GM19372 (cell line): Measurements from ENCODE around the gene DENND1A.

Experiments used
- ATAC-seq: cut with Tn5 transposase; IDR thresholded peaks from one replicate; pipeline ENCODE4 v1.9.1; 2021; ENCODE audit warnings: mild to moderate bottlenecking, low read depth, moderate library complexity; ENCODE audit not compliant: unreplicated experiment

Gene DENND1A

DNA sequence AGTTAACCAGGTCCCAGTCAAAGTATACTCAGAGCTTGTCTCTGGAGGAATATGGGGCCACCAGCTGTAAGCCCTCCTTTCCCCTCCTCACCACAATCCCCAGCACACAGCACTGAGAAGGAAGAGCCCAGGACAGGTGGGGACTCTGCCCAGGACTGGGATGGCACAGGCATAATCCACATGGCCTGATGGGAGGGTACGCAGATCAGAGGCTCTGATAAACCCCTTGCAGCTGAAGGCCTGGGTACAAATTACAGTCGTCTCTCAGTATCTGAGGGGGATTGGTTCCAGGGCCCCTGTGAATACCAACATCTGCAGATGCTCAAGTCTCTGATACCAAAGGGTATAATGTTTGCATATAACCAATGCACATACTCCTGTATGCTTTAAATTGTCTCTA, 328.1 kb downstream of the DENND1A start:
- ATAC-seq = no peak

DNA sequence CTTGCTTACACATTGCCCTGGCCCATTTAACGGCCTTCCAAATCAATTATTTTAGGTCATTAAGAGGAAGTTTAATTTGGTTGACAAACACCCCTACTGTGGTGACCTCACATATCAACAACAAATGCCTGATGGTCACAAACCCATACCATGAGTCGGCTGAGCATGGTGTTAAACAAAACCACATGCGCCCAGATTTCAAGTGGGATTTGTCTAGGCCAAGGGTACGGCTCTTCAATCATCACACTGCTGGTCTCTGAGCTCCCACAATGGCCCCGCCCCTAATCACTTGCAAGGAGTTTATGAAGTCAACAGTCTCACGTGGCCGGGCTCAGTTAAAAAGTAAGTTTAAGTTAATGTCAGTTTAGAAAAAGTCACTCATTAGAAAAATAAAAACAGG, 330.1 kb downstream of the DENND1A start:
- ATAC-seq = no peak

- no peak for ATAC-seq
Observed at GRCh38 chr9:123597876-123598556, 331.9 kb downstream of the DENND1A start.

- ATAC-seq = no peak
Observed at GRCh38 chr9:123597048-123597447, 332.9 kb downstream of the DENND1A start.

GRCh38 chr9:123591283-123591682, 338.6 kb downstream of the DENND1A start:
- no peak for ATAC-seq

DNA sequence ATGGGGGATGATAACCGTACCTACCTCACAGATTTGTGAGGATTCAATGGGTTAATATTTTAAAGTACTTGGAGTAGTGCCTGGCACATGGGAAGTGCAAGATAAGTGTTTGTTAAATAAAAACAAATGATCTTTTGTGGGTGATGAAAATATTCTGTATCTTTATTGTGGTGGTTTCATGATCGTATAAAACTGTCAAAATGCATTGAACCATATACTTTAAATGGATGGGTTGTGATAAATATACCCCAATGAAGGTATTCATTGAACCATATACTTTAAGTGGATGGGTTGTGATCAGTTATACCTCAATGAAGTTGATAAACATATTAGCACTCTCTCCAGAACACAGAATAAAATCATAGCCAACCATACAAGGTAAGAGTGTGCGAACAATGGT, 339.4 kb downstream of the DENND1A start:
- ATAC-seq = no peak

DNA sequence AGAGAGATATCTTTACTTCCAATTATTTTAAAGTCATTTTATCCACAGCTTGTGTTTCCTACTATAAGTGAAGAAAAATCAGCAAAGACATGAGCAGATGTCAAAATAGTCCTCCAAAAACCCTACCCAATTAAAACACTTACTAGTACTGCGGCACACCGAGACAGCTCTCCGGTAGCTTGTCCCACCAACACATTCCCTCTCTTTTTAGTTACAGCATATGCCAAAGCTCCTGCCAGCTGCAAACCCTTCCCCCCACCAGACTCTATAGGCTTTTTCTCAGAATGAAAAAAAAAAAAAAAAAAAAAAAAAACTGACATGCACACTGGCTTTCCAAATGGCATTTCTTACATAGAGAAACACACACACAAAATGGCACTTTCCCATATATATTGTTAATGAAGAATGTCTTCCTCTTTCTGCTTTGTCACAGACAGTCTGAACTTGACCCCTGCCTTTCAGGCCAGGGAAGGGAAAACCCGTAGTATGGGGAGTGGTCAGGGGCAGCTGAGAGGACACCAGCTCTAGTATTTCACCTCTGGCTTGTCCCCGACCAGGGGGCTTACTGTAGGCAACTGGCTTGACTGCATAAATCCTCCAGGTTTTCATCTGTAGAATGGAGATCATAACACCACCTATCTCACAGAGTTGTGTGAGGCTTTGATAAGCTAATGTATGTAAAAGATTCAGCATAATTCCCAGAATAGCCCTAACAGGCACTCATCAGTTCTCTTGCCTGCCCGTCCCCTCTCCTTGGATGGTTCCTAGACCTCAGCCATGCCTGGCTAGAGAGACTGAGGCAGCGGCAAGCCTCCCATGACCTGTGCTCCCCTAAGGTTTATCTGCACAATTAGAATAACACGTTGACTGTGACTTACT, 340.3 kb downstream of the DENND1A start:
- ATAC-seq = no peak

GRCh38 chr9:123586275-123586674, 343.7 kb downstream of the DENND1A start:
- no peak for ATAC-seq

DNA sequence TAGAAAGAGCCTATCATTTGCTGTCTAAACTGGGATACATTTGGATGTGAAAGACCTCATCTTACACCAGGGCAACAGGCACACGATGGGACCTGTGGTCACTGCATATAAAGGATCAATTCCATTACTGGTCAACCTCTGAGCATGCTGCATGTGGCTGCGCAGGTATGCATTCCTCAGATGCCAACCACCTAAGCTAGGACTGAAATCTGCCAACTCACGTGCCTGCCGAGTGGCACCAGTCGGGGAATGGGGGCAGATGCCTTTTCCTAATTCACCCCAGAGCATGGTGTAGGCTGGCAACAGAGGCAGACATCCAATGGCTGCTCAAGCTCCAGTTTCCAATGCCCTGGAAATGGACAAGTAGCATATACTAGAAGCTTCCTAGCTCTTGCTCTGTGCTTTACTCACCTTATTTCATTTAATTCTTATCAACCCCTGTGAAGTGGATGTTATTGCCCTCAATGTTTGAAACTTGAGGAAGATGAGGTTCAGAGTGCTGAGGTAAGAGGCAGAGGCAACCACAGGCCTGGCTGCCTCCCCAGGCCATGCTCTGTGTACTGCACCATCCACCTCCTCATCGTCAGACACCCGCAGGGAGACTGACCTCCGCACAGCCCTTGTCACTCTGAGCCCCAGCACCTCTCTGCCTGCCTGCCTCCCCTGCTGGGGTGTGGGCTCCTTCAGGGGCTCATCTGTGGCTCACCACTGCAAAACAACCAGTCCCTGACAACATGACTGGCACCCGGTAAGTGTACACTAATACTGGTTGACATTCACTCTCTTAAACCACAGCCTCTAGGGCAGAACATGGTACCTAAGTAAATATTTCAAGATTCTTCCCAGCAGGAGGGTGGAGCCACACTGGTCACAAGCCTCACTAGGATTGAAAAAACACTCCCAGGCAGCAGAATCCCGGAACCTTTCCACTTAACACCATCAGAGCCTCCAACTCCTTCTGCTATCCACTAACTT, 345.4 kb downstream of the DENND1A start:
- no peak for ATAC-seq

DNA sequence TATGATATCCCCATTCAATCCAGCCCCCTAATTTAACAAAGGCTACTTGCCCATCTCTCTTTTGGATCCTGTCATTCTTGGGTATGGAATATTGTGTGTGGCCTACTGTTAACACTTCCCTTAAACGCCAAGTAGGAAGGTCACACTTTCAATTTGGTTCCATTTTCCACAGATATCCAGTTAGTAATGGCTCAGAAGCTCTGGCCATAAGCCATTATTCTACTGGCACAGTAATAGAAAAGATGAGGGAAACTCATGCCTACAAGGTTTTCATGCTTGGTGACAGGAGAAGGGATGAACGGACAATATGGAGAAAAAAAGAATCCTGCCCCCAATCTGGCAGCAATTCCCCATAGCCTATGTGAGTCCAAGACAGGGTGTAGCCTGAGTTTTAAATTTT, 346.3 kb downstream of the DENND1A start:
- no peak for ATAC-seq

DNA sequence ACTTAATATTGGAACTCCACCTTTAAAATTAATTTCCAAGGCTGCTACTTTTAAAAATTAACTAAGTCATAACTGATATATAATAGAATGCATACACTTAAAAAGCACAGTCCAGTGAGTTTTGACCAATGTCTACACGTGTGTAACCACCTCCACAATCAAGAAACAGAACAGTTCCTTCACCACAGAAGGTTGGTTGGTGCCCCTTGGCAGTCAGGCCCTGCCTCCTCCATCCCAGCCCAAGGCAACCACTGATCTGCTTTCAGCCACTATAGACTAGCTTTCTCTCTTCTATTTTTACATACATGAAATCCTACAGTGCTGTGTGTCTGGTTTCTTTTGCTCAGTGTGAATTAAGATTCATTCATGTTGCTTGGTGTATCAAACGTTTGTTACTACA, 358.7 kb downstream of the DENND1A start:
- ATAC-seq = no peak

GRCh38 chr9:123568691-123569688, 360.9 kb downstream of the DENND1A start:
- no peak for ATAC-seq

GRCh38 chr9:123567013-123567412, 362.9 kb downstream of the DENND1A start:
- ATAC-seq = no peak

GRCh38 chr9:123564652-123565051, 365.3 kb downstream of the DENND1A start:
- ATAC-seq = no peak

DNA sequence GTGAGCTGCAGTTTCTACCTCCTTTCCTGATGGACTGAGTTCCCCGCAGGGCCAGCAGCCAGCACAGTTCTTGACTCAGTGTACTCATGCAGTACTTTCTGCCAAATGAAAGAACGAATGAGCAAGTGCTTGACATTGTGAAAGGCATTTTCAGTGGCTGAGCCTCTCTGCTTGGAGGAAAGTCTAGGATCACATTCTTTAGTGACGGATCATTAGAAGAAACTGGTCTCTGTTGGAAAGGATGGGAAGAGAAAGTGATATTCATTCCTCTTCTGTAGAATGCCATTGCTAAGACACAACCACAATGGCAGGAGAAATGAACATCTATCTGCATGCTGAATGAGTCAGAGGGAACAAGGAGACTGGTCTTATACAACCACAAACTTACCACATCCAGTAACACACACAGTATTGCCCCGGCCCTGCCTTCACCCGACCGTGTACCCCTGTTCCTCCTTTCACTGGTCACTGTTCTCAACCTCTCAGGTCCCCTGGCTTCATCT, 367.0 kb downstream of the DENND1A start:
- no peak for ATAC-seq

GRCh38 chr9:123561046-123561445, 368.9 kb downstream of the DENND1A start:
- ATAC-seq = no peak

GRCh38 chr9:123556464-123557435, 373.2 kb downstream of the DENND1A start:
- ATAC-seq = no peak

DNA sequence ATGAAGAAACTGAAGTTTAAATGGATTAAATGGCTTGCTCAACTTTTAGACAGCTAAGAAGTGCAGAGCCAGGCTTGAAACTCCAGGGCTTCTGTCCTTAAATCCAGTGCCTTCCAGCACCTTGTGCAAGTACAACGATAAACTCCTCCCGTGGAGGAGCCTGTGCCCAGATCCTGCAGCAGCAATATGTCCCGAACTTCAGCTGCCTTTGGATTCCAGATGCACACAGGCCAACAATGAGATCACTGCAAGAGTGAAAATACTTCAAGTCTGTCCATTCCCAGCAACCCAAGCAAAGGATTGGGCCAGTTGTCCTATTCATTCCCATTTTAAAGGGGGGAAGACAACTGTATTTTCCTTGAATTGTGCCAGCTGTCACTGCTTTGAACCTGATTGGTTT, 374.3 kb downstream of the DENND1A start:
- no peak for ATAC-seq
